Measurements from ENCODE around the gene RNF166. TPM values are rescaled to one million over a fixed set of nuclear protein-coding genes. Genes with fewer than 3 reads are reported as not detected.

RNF166 gene
- polyA plus RNA-seq, 1 donor from 2014 or later: 34.4 TPM

- H3K36me3 ChIP-seq (ENCODE audit: insufficient read depth, low read length): no peaks in the 10 kb centered on the region
- H3K9me3 ChIP-seq (ENCODE audit: low read length): no peaks in the 10 kb centered on the region
These were observed 50.4 kb downstream of the RNF166 start for GRCh38 chr16:88655733-88656281.

More at GRCh38 chr16:88655733-88656281, 50.4 kb downstream of the RNF166 start:
- H3K4me3 ChIP-seq (ENCODE audit: low read length): no peak overlapping the region
- H2AFZ ChIP-seq (ENCODE audit: low read depth, low read length): no peak overlapping the region
- no peak overlapping the region for H3K27ac ChIP-seq (ENCODE audit: low read length)
- H3K27me3 ChIP-seq (ENCODE audit: insufficient read depth, low read depth, low read length): no peaks in the 10 kb centered on the region
- TF ChIP-seq REST (IDR thresholded peaks at IDR 0.05; ENCODE audit: borderline replicate concordance) (no peak), POLR2AphosphoS5 (IDR thresholded peaks at IDR 0.05) (no peak), EP300 (conservative IDR thresholded peaks at IDR 0.05; ENCODE audit: poor library complexity, severe bottlenecking) (no peak), SMC3 (conservative IDR thresholded peaks at IDR 0.05; ENCODE audit: poor library complexity) (no peak), CTCF (IDR thresholded peaks at IDR 0.05; ENCODE audit: poor library complexity, severe bottlenecking) (no peak), RAD21 (conservative IDR thresholded peaks at IDR 0.05) (no peak), EZH2 (IDR thresholded peaks at IDR 0.05; ENCODE audit: borderline replicate concordance, insufficient read depth, low read length, poor library complexity, severe bottlenecking) (no peak), TAF1 (IDR thresholded peaks at IDR 0.05; ENCODE audit: low read depth) (no peak), MXI1 (conservative IDR thresholded peaks at IDR 0.05; ENCODE audit: poor library complexity, severe bottlenecking) (no peak)
- no peaks in the 10 kb centered on the region for H3F3A ChIP-seq (ENCODE audit: insufficient read depth, low read length, poor library complexity, severe bottlenecking)
- peaks cover 6% of the 10 kb centered on the region for H3K79me2 ChIP-seq (replicated peaks; ENCODE audit: insufficient read depth, low read length)
- no peaks in the 10 kb centered on the region for H4K20me1 ChIP-seq (ENCODE audit: insufficient read depth)
- H3K9me2 ChIP-seq (ENCODE audit: insufficient read depth, low read length): no peaks in the 10 kb centered on the region
- no peak overlapping the region for H3K9ac ChIP-seq (ENCODE audit: low read length)
- H3K4me2 ChIP-seq (ENCODE audit: low read length): no peak overlapping the region

Measured in neural cell (in vitro differentiated cells).